Esophagus (tissue), 2 donors: ENCODE results near the gene SLCO2A1. TPM values are rescaled to one million over a fixed set of nuclear protein-coding genes. Genes with fewer than 3 reads are reported as not detected.

ENCODE experiments used
- H3K27ac ChIP-seq, 2 donors: one replicate each; pipeline ENCODE4 v1.5.1; 2013; ENCODE audit warnings: low read depth in 2 of 2, mild to moderate bottlenecking in 2 of 2, inconsistent platforms in 1 of 2, low read length in 1 of 2, moderate library complexity in 1 of 2
- H3K27me3 ChIP-seq, 2 donors: one replicate each; pipeline ENCODE4 v1.6.1; 2013; ENCODE audit warnings: low read length in 2 of 2, control low read depth in 1 of 2, mild to moderate bottlenecking in 1 of 2; ENCODE audit not compliant: insufficient read depth in 2 of 2, control insufficient read depth in 1 of 2
- H3K36me3 ChIP-seq, 2 donors: one replicate each; pipeline ENCODE4 v1.6.1; 2013; ENCODE audit warnings: low read length in 1 of 2; ENCODE audit not compliant: control insufficient read depth in 2 of 2, insufficient read depth in 2 of 2
- H3K4me1 ChIP-seq, 2 donors: one replicate each; pipeline ENCODE4 v1.6.1; 2013; ENCODE audit warnings: low read length in 1 of 2; ENCODE audit not compliant: control insufficient read depth in 2 of 2, insufficient read depth in 2 of 2
- H3K4me3 ChIP-seq, 2 donors: one replicate each; pipeline ENCODE4 v1.5.1; 2013; ENCODE audit warnings: low read length in 2 of 2, mild to moderate bottlenecking in 2 of 2, low read depth in 1 of 2, moderate library complexity in 1 of 2
- H3K9me3 ChIP-seq, 2 donors: one replicate each; pipeline ENCODE4 v1.6.1; 2013; ENCODE audit warnings: mild to moderate bottlenecking in 2 of 2, low read depth in 1 of 2, low read length in 1 of 2, moderate library complexity in 1 of 2; ENCODE audit not compliant: control insufficient read depth in 2 of 2, insufficient read depth in 1 of 2
- WGBS, 2 donors: extraction: QIAGEN DNeasy Blood & Tissue Kit; methylation state at CpG; one replicate each; pipeline ENCODE4 v1.1.7; 2013; 5-methylcytosine and 5-hydroxymethylcytosine counted together
- polyA plus RNA-seq, 2 donors: library from polyadenylated mRNA; stranded (reverse); fragments of 200-250 nt; gene quantifications; one replicate each; pipeline ENCODE4 v1.2.3, GENCODE V29; 2013
- donor health status: healthy with polysubstance abuse.
- donor health status: Bipolar disorder and iron deficiency.

SLCO2A1 gene
- polyA plus RNA-seq, 2 donors = 4.9 to 6.2 TPM

- Histone ChIP-seq H3K36me3 (no peaks in the 10 kb centered on the region), H3K9me3 (no peaks in the 10 kb centered on the region), H3K27me3 (no peaks in the 10 kb centered on the region), H3K4me3 (no peak overlapping the region), H3K4me1 (no peaks in the 10 kb centered on the region), H3K27ac (no peak overlapping the region)
- WGBS, 2 donors = 87 to 89% methylated on average over 9 of the region's 9 CpGs
Measured at GRCh38 chr3:133933097-133934024, 96.4 kb downstream of the SLCO2A1 start.

- WGBS, 2 donors = 92% methylated on average over 6 of the region's 6 CpGs
Measured at GRCh38 chr3:133932009-133932408, 97.7 kb downstream of the SLCO2A1 start.

GRCh38 chr3:133931084-133931483 is 98.6 kb downstream of the SLCO2A1 start:
- H3K27me3 ChIP-seq = no peaks in the 10 kb centered on the region
- H3K4me1 ChIP-seq = no peaks in the 10 kb centered on the region
- H3K36me3 ChIP-seq = no peaks in the 10 kb centered on the region
- H3K9me3 ChIP-seq = no peaks in the 10 kb centered on the region
- no peak overlapping the region for H3K27ac ChIP-seq
- 93 to 95% methylated on average over 8 of the region's 8 CpGs for WGBS, 2 donors
- no peak overlapping the region for H3K4me3 ChIP-seq

More at GRCh38 chr3:133932009-133932408, 97.7 kb downstream of the SLCO2A1 start:
- H3K9me3 ChIP-seq = no peaks in the 10 kb centered on the region
- no peaks in the 10 kb centered on the region for H3K27me3 ChIP-seq
- no peaks in the 10 kb centered on the region for H3K36me3 ChIP-seq
- no peaks in the 10 kb centered on the region for H3K4me1 ChIP-seq
- H3K4me3 ChIP-seq = no peak overlapping the region
- H3K27ac ChIP-seq = no peak overlapping the region

- Histone ChIP-seq H3K27me3 (no peaks in the 10 kb centered on the region), H3K36me3 (no peaks in the 10 kb centered on the region), H3K27ac (no peak overlapping the region), H3K4me1 (no peaks in the 10 kb centered on the region), H3K4me3 (no peak overlapping the region), H3K9me3 (no peaks in the 10 kb centered on the region)
- WGBS, 2 donors = 80 to 86% methylated on average over 1 of the region's 1 CpG
Measured at GRCh38 chr3:133930341-133930933, 99.3 kb downstream of the SLCO2A1 start.

- Histone ChIP-seq H3K4me1 (no peaks in the 10 kb centered on the region), H3K27me3 (no peaks in the 10 kb centered on the region), H3K36me3 (no peaks in the 10 kb centered on the region), H3K27ac (no peak overlapping the region), H3K4me3 (no peak overlapping the region), H3K9me3 (no peaks in the 10 kb centered on the region)
- WGBS, 2 donors = 76 to 79% methylated on average over 14 of the region's 14 CpGs
Measured at GRCh38 chr3:133928903-133929607, 100.7 kb downstream of the SLCO2A1 start.

- no peaks in the 10 kb centered on the region for H3K36me3 ChIP-seq
- no peaks in the 10 kb centered on the region for H3K27me3 ChIP-seq
- WGBS, 2 donors = 75% methylated on average over 15 to 20 of the region's 20 CpGs
- H3K4me3 ChIP-seq = peak overlapping the region in 1 of 2 donors; percentile 40
- no peaks in the 10 kb centered on the region for H3K9me3 ChIP-seq
- no peak overlapping the region for H3K27ac ChIP-seq
- no peaks in the 10 kb centered on the region for H3K4me1 ChIP-seq
Measured at GRCh38 chr3:133928136-133928893, 101.4 kb downstream of the SLCO2A1 start.

- H3K27ac ChIP-seq = no peak overlapping the region
- peak overlapping the region; percentile 40 to 50 for H3K4me3 ChIP-seq
- no peaks in the 10 kb centered on the region for H3K36me3 ChIP-seq
- H3K4me1 ChIP-seq = no peaks in the 10 kb centered on the region
- H3K9me3 ChIP-seq = no peaks in the 10 kb centered on the region
- 2 to 3% methylated on average over 34 to 51 of the region's 51 CpGs for WGBS, 2 donors
- H3K27me3 ChIP-seq = no peaks in the 10 kb centered on the region
Measured at GRCh38 chr3:133927540-133928066, 102.1 kb downstream of the SLCO2A1 start.

- Histone ChIP-seq H3K9me3 (no peaks in the 10 kb centered on the region), H3K27me3 (no peaks in the 10 kb centered on the region), H3K4me3 (peak overlapping the region; percentile 40 to 50), H3K4me1 (no peaks in the 10 kb centered on the region), H3K27ac (no peak overlapping the region), H3K36me3 (no peaks in the 10 kb centered on the region)
- 19 to 20% methylated on average over 34 of the region's 34 CpGs for WGBS, 2 donors
Measured at GRCh38 chr3:133926736-133927539, 102.8 kb downstream of the SLCO2A1 start.
